B cell (primary cell): ENCODE data around the gene GNB1. TPM values are rescaled to one million over a fixed set of nuclear protein-coding genes. Genes with fewer than 3 reads are reported as not detected.

ENCODE experiments used
- ATAC-seq: fragments of 200-7000 bp; cut with Tn5 transposase; one replicate; pipeline ENCODE4 v1.10.0; 2021; ENCODE audit warnings: low read depth, mild to moderate bottlenecking, moderate number of reproducible peaks, moderate library complexity
- CTCF ChIA-PET: fragments of 350-600 bp; sonication (Branson Sonifier 250); formaldehyde crosslinking; loops from one replicate; lab custom pipeline; 2021; ENCODE audit warnings: antibody characterized with exemption, inconsistent platforms; lab: Charles Lee
- POLR2A ChIA-PET: fragments of 350-600 bp; sonication (Branson Sonifier 250); formaldehyde crosslinking; loops from one replicate; lab custom pipeline; 2021; ENCODE audit warnings: antibody characterized with exemption; lab: Charles Lee
- DNase-seq: peaks from one replicate; pipeline ENCODE4 v3.0.0; 2013
- H2AFZ ChIP-seq: 2 replicates; pipeline ENCODE4 v1.6.1; 2012; ENCODE audit warnings: mild to moderate bottlenecking, low read depth, low read length; ENCODE audit not compliant: insufficient read depth, poor library complexity, severe bottlenecking
- H3K27ac ChIP-seq, 2 donors: 1 replicate in 1 of 2; 2 replicates in 1 of 2; pipeline ENCODE4 v1.5.1; 2012 to 2013; ENCODE audit warnings: low read length in 2 of 2, mild to moderate bottlenecking in 2 of 2, moderate library complexity in 1 of 2
- H3K27me3 ChIP-seq, 4 experiments: fragments of 200-600 bp in 1 of 4; sonication (generic) in 1 of 4; replicated peaks in 1 of 4; 1 replicate in 2 of 4; 2 replicates in 2 of 4; pipeline versions ENCODE4 v1.6.1 to v1.7.0; 2013 to 2016; ENCODE audit warnings: low read length in 3 of 4, mild to moderate bottlenecking in 2 of 4, mixed read lengths in 1 of 4, moderate library complexity in 1 of 4; ENCODE audit not compliant: insufficient read depth in 4 of 4, control insufficient read depth in 3 of 4; ENCODE audit errors: control extremely low read depth in 1 of 4
- H3K36me3 ChIP-seq, 2 experiments: replicated peaks in 1 of 2; 1 replicate in 1 of 2; 2 replicates in 1 of 2; pipeline versions ENCODE4 v1.6.1 to v1.7.1; 2013; ENCODE audit warnings: low read length in 1 of 2; ENCODE audit not compliant: insufficient read depth in 2 of 2, control insufficient read depth in 1 of 2; ENCODE audit errors: control extremely low read depth in 1 of 2, extremely low read depth in 1 of 2
- H3K4me1 ChIP-seq, 2 donors: fragments of 200-600 bp in 1 of 2; sonication (generic) in 1 of 2; 1 replicate in 1 of 2; 2 replicates in 1 of 2; pipeline versions ENCODE4 v1.5.1 to v1.6.1; 2013 to 2017; ENCODE audit warnings: low read length in 2 of 2; ENCODE audit not compliant: control insufficient read depth in 2 of 2, insufficient read depth in 2 of 2
- H3K4me2 ChIP-seq: replicated peaks from 2 replicates; pipeline ENCODE3; 2012; ENCODE audit warnings: mild to moderate bottlenecking, low read depth, low read length; ENCODE audit not compliant: poor library complexity, severe bottlenecking
- H3K4me3 ChIP-seq, 5 experiments: fragments of 200-600 bp in 1 of 5; sonication (generic) in 1 of 5; 1 replicate in 3 of 5; 2 replicates in 2 of 5; pipeline versions ENCODE4 v1.5.1 to v1.7.0; 2011 to 2016; ENCODE audit warnings: low read length in 4 of 5, mild to moderate bottlenecking in 4 of 5, low read depth in 2 of 5, control low read depth in 1 of 5, moderate library complexity in 1 of 5; ENCODE audit not compliant: insufficient read depth in 1 of 5; ENCODE audit errors: control extremely low read depth in 1 of 5, extremely low read depth in 1 of 5
- H3K79me2 ChIP-seq: fragments of 200-600 bp; sonication (generic); one replicate; pipeline ENCODE4 v1.6.0; 2016; ENCODE audit warnings: low read length; ENCODE audit not compliant: control insufficient read depth, insufficient read depth
- H3K9ac ChIP-seq: fragments of 200-600 bp; sonication (generic); 2 replicates; pipeline ENCODE4 v1.6.1; 2017; ENCODE audit warnings: mild to moderate bottlenecking, low read length, moderate library complexity
- H3K9me3 ChIP-seq, 3 donors: one replicate each; pipeline versions ENCODE4 v1.6.1 to v1.7.1; 2013; ENCODE audit warnings: low read length in 2 of 3; ENCODE audit not compliant: control insufficient read depth in 2 of 3, insufficient read depth in 1 of 3; ENCODE audit errors: control extremely low read depth in 1 of 3
- H4K20me1 ChIP-seq: 2 replicates; pipeline ENCODE4 v1.6.0; 2012; ENCODE audit warnings: mild to moderate bottlenecking, low read length; ENCODE audit not compliant: insufficient read depth, control insufficient read depth, poor library complexity, severe bottlenecking
- H3K27ac Mint-ChIP-seq: one replicate; pipeline ENCODE4 v1.8.0; 2021; ENCODE audit warnings: mixed read lengths
- H3K27me3 Mint-ChIP-seq: one replicate; pipeline ENCODE4 v1.8.0; 2021; ENCODE audit warnings: mixed read lengths
- H3K4me1 Mint-ChIP-seq: one replicate; pipeline ENCODE4 v1.8.0; 2021; ENCODE audit warnings: mixed read lengths
- H3K4me3 Mint-ChIP-seq: one replicate; pipeline ENCODE4 v1.8.0; 2021; ENCODE audit warnings: mixed read lengths
- H3K9me3 Mint-ChIP-seq: one replicate; pipeline ENCODE4 v1.8.0; 2022; ENCODE audit warnings: mixed read lengths; ENCODE audit not compliant: insufficient read depth
- EZH2 ChIP-seq: IDR thresholded peaks from 2 replicates; pipeline ENCODE4 v1.6.1; 2012; ENCODE audit warnings: borderline replicate concordance, low read depth, mild to moderate bottlenecking, moderate library complexity, low read length; ENCODE audit not compliant: insufficient read depth, poor library complexity, severe bottlenecking
- WGBS: methylation state at CpG from one replicate; pipeline ENCODE4 v1.1.5; 2013; ENCODE audit warnings: missing lambda C conversion rate; ENCODE audit not compliant: insufficient coverage; 5-methylcytosine and 5-hydroxymethylcytosine counted together
- intact Hi-C: fragments of 100-400 bp; cut with micrococcal nuclease; formaldehyde crosslinking; loops from one replicate; pipeline ENCODE4 v1.10.0; 2022
- polyA plus RNA-seq: library from polyadenylated mRNA; depleted of rRNA; stranded (reverse); fragments of >200 nt; gene quantifications from 2 replicates; pipeline ENCODE4 v1.2.3, GENCODE V29; 2012
- total RNA-seq, 2 donors: library from RNA; stranded (reverse); fragments of 120-200 nt in 1 of 2; gene quantifications; 1 replicate in 1 of 2; 2 replicates in 1 of 2; pipeline versions ENCODE4 v1.2.3 to v1.2.4, GENCODE V29; 2013 to 2022
- TF ChIP-seq, protein P1 (sequence below): fragments of 200-600 bp; IDR thresholded peaks from one replicate; pipeline ENCODE4 v1.8.0; 2022; ENCODE audit warnings: antibody characterized with exemption, mild to moderate bottlenecking

GNB1 gene
- total and polyA plus RNA-seq, 2 donors (not counting 1 experiment from before 2014, with no cell fraction given), result 249 to 269 TPM

DNA sequence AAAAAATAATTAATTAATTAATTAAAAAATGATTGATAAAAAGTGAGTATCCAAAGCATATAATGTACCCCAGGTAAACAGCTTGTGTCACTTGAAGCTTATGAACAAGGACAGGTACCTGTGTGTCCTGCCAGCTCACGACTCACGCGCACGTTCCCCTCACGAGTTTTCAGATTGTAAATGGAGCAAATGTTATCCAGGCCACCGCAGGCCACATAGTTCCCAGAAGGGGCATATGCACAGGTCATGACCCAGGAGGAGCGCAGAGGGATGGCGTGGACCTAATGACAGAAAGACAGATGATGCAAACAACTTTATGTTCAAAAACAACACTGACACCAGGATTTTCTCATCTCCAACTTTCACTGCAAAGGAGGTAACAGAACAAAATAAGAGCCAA, 86.6 kb downstream of the GNB1 start:
- Histone ChIP-seq H3K9ac (no peak overlapping the region), H3K9me3 (no peaks in the 10 kb centered on the region), H2AFZ (no peak overlapping the region), H3K79me2 (peaks cover 82% of the 10 kb centered on the region), H3K36me3 (peaks cover 2 to 64% of the 10 kb centered on the region in 2 experiments), H4K20me1 (peaks cover 60% of the 10 kb centered on the region), H3K4me3 (no peak overlapping the region), H3K27ac (no peak overlapping the region), H3K4me1 (peaks cover 18 to 23% of the 10 kb centered on the region in 2 donors), H3K27me3 (no peaks in the 10 kb centered on the region), H3K4me2 (no peak overlapping the region)
- Mint-ChIP-seq H3K27me3 (no peaks in the 10 kb centered on the region), H3K4me3 (no peak overlapping the region), H3K9me3 (no peaks in the 10 kb centered on the region), H3K4me1 (peaks cover 39% of the 10 kb centered on the region), H3K27ac (peak overlapping the region; percentile 22)
- no peak for DNase-seq
- no peak for ATAC-seq
- TF ChIP-seq, protein P1, sequence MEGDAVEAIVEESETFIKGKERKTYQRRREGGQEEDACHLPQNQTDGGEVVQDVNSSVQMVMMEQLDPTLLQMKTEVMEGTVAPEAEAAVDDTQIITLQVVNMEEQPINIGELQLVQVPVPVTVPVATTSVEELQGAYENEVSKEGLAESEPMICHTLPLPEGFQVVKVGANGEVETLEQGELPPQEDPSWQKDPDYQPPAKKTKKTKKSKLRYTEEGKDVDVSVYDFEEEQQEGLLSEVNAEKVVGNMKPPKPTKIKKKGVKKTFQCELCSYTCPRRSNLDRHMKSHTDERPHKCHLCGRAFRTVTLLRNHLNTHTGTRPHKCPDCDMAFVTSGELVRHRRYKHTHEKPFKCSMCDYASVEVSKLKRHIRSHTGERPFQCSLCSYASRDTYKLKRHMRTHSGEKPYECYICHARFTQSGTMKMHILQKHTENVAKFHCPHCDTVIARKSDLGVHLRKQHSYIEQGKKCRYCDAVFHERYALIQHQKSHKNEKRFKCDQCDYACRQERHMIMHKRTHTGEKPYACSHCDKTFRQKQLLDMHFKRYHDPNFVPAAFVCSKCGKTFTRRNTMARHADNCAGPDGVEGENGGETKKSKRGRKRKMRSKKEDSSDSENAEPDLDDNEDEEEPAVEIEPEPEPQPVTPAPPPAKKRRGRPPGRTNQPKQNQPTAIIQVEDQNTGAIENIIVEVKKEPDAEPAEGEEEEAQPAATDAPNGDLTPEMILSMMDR, result no peak
- no peak for TF ChIP-seq EZH2
- CTCF ChIA-PET, result interaction anchor here (1.4 to 1.5 kb wide), 2 partner anchors 25 to 82 kb away, joined by 3 to 5 read pairs; no protein-coding TSS in a partner anchor
- 99% methylated on average over 7 of the region's 8 CpGs for WGBS
- POLR2A ChIA-PET, result no interaction called here
- intact Hi-C loops, result no loop called here

DNA sequence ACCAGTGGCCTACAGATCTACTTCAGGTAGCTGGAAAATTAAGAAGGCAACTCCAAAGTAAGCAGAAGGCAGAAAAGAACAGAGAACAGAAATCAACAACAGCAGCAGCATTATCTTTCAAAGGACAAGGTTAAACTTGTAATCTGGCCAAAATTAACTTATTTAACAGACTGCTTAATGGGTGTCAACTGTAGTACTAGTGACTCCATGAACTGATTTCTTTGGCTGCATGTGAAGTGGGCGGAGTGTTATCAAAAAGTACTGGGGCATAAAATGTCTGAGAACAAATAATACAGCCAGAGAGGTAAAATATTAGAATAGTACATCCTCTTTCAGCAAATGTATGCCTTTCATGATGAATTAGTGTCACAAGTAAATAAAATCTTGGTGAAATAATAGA, 88.0 kb downstream of the GNB1 start:
- H3K27me3 ChIP-seq, result no peaks in the 10 kb centered on the region
- Mint-ChIP-seq H3K27me3 (no peaks in the 10 kb centered on the region), H3K4me1 (peaks cover 48% of the 10 kb centered on the region), H3K4me3 (no peak overlapping the region), H3K27ac (no peak overlapping the region), H3K9me3 (no peaks in the 10 kb centered on the region)
- H3K36me3 ChIP-seq, result peaks cover 2 to 65% of the 10 kb centered on the region in 2 experiments
- peaks cover 24 to 33% of the 10 kb centered on the region in 2 donors for H3K4me1 ChIP-seq
- H3K4me3 ChIP-seq, result no peak overlapping the region
- ChIA-PET CTCF (interaction anchor here (1.4 kb wide), 1 partner anchor 84 kb away, joined by 5 read pairs; no protein-coding TSS in a partner anchor), POLR2A (no interaction called here)
- DNase-seq (no peak), ATAC-seq (no peak)
- intact Hi-C loops, result no loop called here
- no peak overlapping the region for H3K9ac ChIP-seq
- no peak overlapping the region for H2AFZ ChIP-seq
- TF ChIP-seq, protein P1, result no peak
- no peak for TF ChIP-seq EZH2
- H3K27ac ChIP-seq, result peak overlapping the region in 1 of 2 donors; percentile 1
- peaks cover 62% of the 10 kb centered on the region for H4K20me1 ChIP-seq
- peaks cover 82% of the 10 kb centered on the region for H3K79me2 ChIP-seq
- WGBS, result no CpG with 5 or more reads among the region's 1 CpG
- H3K4me2 ChIP-seq, result no peak overlapping the region
- H3K9me3 ChIP-seq, result no peaks in the 10 kb centered on the region
